Choroid plexus epithelial cell (primary cell): ENCODE results near the gene LRFN2.

Source experiments
- DNase-seq: peaks from one replicate; pipeline ENCODE4 v3.0.0-alpha.2; 2010; ENCODE audit warnings: low read depth
- H3K4me3 ChIP-seq: 2 replicates; pipeline ENCODE4 v1.5.1; 2011; ENCODE audit warnings: low read depth, mild to moderate bottlenecking, control low read depth, low read length, moderate library complexity
- CTCF ChIP-seq: conservative IDR thresholded peaks from 2 replicates; pipeline ENCODE4 v1.5.1; 2011; ENCODE audit warnings: low read depth, mild to moderate bottlenecking, control low read depth, inconsistent platforms, low read length, moderate library complexity

Gene LRFN2

GRCh38 chr6:40582892-40583291 is 4.3 kb downstream of the LRFN2 start:
- no peak for DNase-seq
- H3K4me3 ChIP-seq: no peak overlapping the region

GRCh38 chr6:40579101-40579500 is 8.1 kb downstream of the LRFN2 start:
- no peak overlapping the region for H3K4me3 ChIP-seq
- no peak for TF ChIP-seq CTCF
- no peak for DNase-seq

More at GRCh38 chr6:40582892-40583291, 4.3 kb downstream of the LRFN2 start:
- TF ChIP-seq CTCF: peak; percentile 5

- no peak for DNase-seq
- TF ChIP-seq CTCF: peak; percentile 31
- H3K4me3 ChIP-seq: no peak overlapping the region
Observed at GRCh38 chr6:40577672-40578071, 9.5 kb downstream of the LRFN2 start.

- no peak for TF ChIP-seq CTCF
- no peak for DNase-seq
- H3K4me3 ChIP-seq: no peak overlapping the region
Observed at GRCh38 chr6:40573221-40573620, 13.9 kb downstream of the LRFN2 start.

GRCh38 chr6:40569162-40569910 is 17.8 kb downstream of the LRFN2 start:
- no peak for DNase-seq
- no peak for TF ChIP-seq CTCF
- H3K4me3 ChIP-seq: no peak overlapping the region

GRCh38 chr6:40568062-40568708 is 19.0 kb downstream of the LRFN2 start:
- no peak for TF ChIP-seq CTCF
- no peak overlapping the region for H3K4me3 ChIP-seq
- no peak for DNase-seq

GRCh38 chr6:40563111-40563510 is 24.1 kb downstream of the LRFN2 start:
- H3K4me3 ChIP-seq: no peak overlapping the region
- DNase-seq: no peak
- no peak for TF ChIP-seq CTCF
